ENCODE data around the gene ADRM1.

Gene ADRM1

DNA sequence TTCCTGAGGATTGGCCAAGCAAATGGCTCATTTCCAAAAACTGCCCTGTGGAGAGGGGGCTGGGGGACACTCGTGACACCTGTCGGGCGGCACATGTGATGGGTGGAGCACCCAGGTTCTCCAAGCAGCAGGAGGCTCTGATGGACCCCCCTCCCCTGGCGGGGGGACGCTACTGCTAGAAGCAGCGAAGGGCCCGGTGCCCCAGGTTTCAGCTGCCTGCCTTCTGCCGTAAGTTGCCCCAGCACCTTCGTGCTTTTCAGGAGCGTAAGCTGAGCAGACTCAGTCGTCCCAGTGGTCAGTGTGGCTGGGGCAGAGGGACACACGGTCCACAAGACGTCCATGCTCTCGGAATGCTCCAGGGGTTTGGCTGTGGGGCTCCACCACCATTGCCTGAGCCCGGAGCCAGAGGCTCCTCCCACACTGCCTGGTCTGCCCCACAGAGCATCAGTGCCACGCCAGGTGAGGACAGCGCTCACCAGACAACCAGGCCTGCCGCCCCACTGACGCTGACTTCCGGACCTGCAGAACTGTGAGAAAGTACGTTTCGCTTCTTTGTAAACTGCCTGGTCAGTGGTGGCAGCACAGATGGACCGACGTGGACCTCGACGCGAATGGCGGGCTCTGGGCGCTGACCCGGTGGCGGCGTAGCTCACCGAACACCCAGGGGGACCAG, 4.1 kb upstream of the ADRM1 start:
- no peak for ATAC-seq

DNA sequence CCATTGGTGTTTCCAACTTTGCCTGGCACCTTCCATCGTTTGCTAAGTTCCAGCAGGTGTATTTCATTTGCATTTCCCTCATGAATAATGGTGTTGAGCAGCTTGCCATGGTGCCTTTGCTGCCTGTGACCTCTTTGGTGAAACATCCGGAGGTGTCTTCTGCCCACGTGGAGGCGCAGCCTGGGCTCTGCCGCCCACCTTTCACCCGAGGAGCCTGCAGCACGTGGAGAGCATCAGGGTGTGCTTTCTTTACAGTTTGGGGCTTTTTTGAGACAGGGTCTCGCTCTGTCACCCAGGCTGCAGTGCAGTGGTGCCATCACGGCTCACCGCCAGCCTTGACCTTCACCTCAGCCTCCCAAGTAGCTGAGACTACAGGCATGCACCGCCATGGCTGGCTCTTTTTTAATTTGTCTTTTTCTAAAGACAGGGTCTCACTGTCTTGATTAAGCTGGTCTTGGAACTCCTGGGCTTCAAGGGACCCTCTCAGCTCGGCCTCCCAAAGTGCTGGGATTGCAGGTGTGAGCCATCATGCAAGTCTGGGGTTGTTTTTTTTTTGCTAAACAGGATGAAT, 3.0 kb upstream of the ADRM1 start:
- ATAC-seq, result no peak

DNA sequence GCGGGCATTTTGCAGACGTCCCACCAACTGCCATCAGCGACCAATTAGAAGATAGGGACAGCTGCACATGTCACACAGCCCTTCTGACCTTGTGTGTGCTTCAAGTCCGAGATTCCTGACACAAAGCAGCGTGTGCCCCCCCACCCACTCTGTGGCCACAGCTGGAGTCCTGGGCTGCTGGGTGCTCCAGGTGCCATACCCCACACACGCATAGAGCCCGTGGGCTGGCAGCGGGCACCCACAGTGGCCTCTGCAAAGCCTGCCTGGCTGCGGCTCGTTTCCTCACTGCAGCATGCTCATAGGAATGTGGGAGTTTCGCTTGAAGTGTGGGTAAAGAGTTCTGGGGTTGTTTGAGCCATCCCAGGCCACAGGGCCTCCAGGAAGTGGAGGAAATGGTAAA, 2.5 kb upstream of the ADRM1 start:
- no peak for ATAC-seq

GRCh38 chr20:62301111-62301668, 1.6 kb upstream of the ADRM1 start:
- ATAC-seq, result no peak

DNA sequence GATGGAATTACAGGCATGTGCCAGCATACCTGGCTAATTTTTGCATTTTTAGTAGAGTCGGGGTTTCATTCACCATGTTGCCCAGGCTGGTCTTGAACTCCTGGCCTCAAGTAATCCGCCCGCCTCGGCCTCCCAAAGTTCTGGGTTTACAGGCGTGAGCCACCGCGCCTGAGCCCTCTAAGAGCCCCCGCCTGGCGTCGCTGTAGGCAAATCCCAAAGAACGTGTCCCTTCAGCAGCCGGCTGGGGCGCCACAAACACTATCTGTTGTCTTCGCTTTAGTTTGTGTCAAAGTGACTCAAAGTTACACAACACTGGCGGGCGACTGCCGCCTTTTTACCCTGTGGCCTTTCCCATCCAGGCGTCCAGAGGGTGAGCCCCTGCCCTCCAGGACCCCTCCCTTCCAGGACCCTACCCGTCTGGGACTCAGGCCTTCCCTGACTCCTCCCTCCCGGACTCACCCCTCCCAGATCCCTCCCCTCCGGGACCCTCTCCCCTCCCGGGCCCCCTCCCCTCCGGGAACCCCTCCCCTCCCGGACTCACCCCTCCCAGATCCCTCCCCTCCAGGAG, 940 bp upstream of the ADRM1 start:
- ATAC-seq, result peak; percentile 54 to 59

- ATAC-seq, result no peak
Measured at GRCh38 chr20:62303062-62303339, 204 bp downstream of the ADRM1 start.

- ATAC-seq, result no peak
Measured at GRCh38 chr20:62303340-62304226, 786 bp downstream of the ADRM1 start.

GRCh38 chr20:62304331-62305148, 1.7 kb downstream of the ADRM1 start:
- no peak for ATAC-seq

DNA sequence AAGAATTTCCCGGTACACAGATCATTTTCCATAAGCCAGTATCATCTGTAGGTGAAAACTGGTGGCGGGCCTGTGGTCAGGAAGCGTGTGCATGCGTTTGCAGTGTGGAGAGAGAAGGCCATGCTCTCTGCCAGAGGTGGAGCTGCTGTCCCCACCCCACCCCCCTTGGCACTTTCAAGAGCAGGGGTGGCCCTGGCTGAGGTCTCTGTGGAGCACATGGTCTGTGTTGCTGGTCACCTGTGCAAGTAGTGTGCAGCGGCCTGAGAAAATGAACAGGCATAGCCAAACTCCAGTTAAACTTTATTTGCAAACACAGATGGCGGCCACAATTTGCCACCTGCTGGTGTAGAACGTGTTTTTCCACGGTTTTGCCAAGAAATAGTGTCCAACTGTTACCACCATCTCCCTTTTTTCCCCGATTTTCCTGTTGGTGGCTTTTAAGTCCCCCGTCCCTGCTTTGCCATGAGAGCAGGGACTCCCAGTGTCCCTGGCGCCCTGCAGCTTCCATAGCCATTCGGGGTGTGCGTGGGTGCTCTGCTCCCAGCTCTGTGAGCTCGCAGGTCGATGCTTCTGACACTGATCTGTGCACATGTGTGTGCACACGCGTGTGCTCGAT, 2.5 kb downstream of the ADRM1 start:
- no peak for ATAC-seq

GRCh38 chr20:62305765-62306413, 3.1 kb downstream of the ADRM1 start:
- ATAC-seq, result no peak

DNA sequence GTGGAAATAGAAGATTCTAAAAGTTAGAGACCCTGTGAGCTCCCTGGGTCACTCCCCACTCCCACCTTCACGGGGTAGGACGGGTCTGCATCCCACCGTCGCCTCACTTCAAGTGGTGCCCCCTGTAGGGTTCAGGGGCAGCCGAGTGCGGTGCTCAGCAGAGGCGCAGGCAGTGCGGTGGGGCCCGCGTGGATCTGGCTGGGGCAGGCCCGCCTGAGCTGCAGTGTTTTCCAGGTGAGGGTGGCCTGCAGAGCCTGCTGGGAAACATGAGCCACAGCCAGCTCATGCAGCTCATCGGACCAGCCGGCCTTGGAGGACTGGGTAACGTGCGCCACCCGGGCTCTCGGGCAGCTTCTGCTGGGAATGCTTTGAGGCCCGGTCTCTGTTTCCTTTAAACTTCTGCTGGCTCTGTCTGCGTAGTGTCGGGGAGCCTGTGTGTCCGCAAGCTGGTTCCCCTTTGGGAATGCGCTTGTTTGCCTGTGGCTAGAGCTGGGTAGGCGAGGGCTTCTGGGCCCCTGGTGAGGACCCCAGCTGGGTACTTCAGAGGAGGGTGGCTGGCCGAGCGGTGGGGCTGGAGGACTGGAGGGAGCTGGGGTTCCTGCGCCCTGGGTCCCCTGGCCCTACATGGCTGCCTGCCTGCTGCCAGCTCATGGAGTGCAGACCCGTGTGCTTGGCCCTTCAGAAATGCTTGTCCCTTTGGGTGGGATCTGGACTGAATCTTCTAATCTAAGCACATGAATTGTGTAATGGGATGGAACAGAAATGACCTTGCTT, 3.8 kb downstream of the ADRM1 start:
- ATAC-seq, result no peak

DNA sequence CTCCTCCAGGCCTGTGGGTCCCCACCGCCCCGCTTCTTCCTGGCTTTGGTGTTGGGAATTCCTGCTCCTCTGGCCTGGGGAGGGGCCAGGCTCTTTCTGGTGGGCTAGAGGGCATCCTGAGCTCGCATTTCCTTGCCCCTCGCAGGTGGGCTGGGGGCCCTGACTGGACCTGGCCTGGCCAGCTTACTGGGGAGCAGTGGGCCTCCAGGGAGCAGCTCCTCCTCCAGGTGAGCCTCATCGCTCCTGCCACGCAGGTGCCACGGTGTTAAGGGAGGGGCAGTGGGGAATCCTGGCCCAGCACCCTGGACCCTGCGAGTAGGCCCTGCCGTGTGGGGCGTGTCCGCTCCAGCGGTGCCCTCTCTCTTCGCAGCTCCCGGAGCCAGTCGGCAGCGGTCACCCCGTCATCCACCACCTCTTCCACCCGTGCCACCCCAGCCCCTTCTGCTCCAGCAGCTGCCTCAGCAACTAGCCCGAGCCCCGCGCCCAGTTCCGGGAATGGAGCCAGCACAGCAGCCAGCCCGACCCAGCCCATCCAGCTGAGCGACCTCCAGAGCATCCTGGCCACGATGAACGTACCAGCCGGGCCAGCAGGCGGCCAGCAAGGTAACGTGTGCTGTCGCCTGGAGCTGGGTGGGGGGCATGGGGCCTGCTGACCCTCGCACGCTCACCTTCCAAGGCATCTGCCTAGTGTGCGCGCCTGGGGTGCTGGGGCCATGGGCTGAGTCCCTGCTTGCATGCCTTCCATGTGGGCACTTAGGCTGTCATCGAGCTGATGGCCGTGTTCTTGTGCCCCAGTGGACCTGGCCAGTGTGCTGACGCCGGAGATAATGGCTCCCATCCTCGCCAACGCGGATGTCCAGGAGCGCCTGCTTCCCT, 4.7 kb downstream of the ADRM1 start:
- ATAC-seq, result no peak

DNA sequence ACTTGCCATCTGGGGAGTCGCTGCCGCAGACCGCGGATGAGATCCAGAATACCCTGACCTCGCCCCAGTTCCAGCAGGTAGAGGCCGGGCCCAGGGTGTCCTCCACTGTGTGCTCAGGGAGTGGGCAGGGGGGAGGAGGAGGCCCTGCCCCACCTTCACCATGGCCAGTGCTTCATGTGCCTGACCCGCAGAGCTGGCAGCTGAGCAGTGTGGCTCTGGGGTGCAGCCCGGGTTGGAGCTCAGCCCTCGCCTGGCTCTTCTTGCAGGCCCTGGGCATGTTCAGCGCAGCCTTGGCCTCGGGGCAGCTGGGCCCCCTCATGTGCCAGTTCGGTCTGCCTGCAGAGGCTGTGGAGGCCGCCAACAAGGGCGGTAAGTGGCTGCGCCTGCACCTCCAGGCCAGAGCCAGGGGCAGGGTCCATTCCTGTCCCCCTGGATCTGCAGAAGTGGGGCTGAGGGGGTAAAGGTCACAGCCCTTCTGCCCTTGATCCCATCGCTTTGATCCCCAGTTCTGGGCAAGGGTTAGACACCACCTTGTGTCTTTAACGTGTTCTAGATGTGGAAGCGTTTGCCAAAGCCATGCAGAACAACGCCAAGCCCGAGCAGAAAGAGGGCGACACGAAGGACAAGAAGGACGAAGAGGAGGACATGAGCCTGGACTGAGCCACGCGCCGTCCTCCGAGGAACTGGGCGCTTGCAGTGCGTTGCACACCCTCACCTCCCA, 5.5 kb downstream of the ADRM1 start:
- no peak for ATAC-seq

DNA sequence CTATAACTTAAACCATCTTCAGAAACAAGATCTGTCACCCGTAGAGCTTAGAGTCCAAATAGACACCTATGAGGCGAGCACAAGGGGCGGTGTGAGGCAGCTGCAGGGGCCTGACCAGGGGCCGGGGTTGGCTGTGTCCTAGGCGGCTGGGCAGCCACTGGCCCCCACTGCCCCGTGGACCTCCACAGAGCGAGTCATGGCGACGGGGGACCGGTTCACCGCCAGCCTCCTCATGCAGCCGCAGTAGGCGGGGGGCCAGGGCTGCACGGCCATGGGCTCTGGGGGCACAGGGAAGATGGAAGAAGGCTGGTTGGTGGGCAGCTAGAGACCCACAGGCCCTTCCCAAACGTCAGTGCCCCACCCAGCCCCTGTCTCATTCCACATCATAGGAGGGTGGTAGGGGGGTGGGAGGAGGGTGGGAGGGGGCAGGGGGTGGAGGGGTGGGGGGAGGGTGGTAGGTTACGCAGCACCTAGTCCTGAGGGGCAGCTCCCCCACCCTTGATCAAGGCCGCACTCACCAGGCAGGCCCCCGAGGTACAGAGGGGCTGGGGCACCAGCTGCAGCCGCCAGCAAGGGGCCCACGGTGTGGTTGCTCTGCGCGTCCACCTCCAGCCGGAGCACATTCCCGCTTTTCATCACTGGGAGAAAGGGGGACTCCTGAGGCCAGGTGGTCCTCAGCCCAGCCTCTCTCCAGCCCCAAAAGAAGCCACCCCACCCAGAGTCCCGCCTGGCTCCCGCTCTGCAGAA, 6.6 kb downstream of the ADRM1 start:
- no peak for ATAC-seq

GRCh38 chr20:62309947-62310756, 7.4 kb downstream of the ADRM1 start:
- ATAC-seq, result no peak

GRCh38 chr20:62310757-62311121, 7.9 kb downstream of the ADRM1 start:
- no peak for ATAC-seq

DNA sequence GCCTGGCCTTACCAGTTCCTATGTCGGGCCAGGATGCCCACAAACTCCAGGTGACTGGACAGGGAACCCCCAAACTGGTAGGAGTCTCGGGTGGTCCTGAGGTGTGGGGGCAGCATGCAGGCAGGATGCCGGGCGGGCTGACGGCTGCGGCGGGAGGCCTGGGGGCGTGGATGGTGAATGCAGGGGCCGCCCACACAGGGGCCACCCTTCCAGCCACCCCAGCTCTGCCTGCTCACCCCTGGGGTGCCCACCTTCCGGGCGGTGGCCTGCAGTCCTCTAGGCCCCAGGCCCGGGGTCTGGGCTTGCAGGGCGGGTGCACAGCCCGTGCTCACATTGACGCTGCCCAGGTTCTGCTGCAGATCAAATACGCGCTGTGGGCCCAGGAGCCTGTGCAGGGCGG, 8.4 kb downstream of the ADRM1 start:
- no peak for ATAC-seq
